Ascending aorta (tissue), 2 donors: ENCODE measurements around the gene UBR3. TPM values are rescaled to one million over a fixed set of nuclear protein-coding genes. Genes with fewer than 3 reads are reported as not detected.
"Not testable (repeated sequence)": the region's sequence is repeated elsewhere in the genome, so short reads cannot be mapped to it uniquely, and the experiment has no call there.

Experiments
- DNase-seq, 2 donors: peaks; one replicate each; pipeline ENCODE4 v3.0.0-alpha.2; 2019; ENCODE audit warnings: low spot score in 2 of 2
- H3K27ac ChIP-seq, 2 donors: fragments of 200-600 bp; sonication (generic); one replicate each; pipeline ENCODE4 v1.5.1; 2016 to 2017; ENCODE audit warnings: mild to moderate bottlenecking in 1 of 2
- H3K27me3 ChIP-seq: fragments of 200-600 bp; sonication (generic); one replicate; pipeline ENCODE4 v1.5.1; 2017
- H3K36me3 ChIP-seq, 2 donors: fragments of 200-600 bp; sonication (generic); one replicate each; pipeline ENCODE4 v1.5.1; 2016
- H3K4me1 ChIP-seq, 2 donors: fragments of 200-600 bp; sonication (generic); one replicate each; pipeline ENCODE4 v1.5.1; 2016 to 2017; ENCODE audit warnings: mild to moderate bottlenecking in 1 of 2
- H3K4me3 ChIP-seq, 2 donors: fragments of 200-600 bp; sonication (generic); one replicate each; pipeline ENCODE4 v1.5.1; 2016 to 2017; ENCODE audit warnings: mild to moderate bottlenecking in 1 of 2
- H3K9me3 ChIP-seq, 2 donors: fragments of 200-600 bp; sonication (generic); one replicate each; pipeline ENCODE4 v1.5.1; 2016
- intact Hi-C: fragments of 100-400 bp; cut with DNase I; formaldehyde crosslinking; loops from one replicate; pipeline ENCODE4 v1.15.1; 2023
- total RNA-seq: library from RNA; depleted of rRNA; stranded (reverse); fragments of >200 nt; gene quantifications from one replicate; pipeline ENCODE4 v1.1.0, GENCODE V29; 2016
- TF ChIP-seq, protein P1 (sequence below), 3 experiments: fragments of 200-600 bp in 2 of 3; fragments of 450-650 bp in 1 of 3; sonication (generic) in 2 of 3; IDR thresholded peaks; one replicate each; pipeline ENCODE4 v1.5.1; 2016 to 2019; ENCODE audit warnings: antibody characterized with exemption in 3 of 3, mild to moderate bottlenecking in 1 of 3, moderate library complexity in 1 of 3

UBR3 gene
- total RNA-seq, 1 donor from 2014 or later = 37.7 TPM

- no peaks in the 10 kb centered on the region for H3K9me3 ChIP-seq
- H3K27ac ChIP-seq = no peak overlapping the region
- H3K4me1 ChIP-seq = no peaks in the 10 kb centered on the region
- H3K27me3 ChIP-seq = no peaks in the 10 kb centered on the region
- intact Hi-C loops = loop anchor here (10.0 kb wide), 1 partner anchor 399 kb away; no protein-coding TSS in a partner anchor
- H3K36me3 ChIP-seq = peaks cover 12 to 22% of the 10 kb centered on the region in 2 donors
- no peak for DNase-seq
- H3K4me3 ChIP-seq = no peak overlapping the region
- TF ChIP-seq, protein P1, sequence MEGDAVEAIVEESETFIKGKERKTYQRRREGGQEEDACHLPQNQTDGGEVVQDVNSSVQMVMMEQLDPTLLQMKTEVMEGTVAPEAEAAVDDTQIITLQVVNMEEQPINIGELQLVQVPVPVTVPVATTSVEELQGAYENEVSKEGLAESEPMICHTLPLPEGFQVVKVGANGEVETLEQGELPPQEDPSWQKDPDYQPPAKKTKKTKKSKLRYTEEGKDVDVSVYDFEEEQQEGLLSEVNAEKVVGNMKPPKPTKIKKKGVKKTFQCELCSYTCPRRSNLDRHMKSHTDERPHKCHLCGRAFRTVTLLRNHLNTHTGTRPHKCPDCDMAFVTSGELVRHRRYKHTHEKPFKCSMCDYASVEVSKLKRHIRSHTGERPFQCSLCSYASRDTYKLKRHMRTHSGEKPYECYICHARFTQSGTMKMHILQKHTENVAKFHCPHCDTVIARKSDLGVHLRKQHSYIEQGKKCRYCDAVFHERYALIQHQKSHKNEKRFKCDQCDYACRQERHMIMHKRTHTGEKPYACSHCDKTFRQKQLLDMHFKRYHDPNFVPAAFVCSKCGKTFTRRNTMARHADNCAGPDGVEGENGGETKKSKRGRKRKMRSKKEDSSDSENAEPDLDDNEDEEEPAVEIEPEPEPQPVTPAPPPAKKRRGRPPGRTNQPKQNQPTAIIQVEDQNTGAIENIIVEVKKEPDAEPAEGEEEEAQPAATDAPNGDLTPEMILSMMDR (IDR thresholded peaks at IDR 0.05) = no peak
Observed at GRCh38 chr2:169923977-169924376, 96.7 kb downstream of the UBR3 start.

DNA sequence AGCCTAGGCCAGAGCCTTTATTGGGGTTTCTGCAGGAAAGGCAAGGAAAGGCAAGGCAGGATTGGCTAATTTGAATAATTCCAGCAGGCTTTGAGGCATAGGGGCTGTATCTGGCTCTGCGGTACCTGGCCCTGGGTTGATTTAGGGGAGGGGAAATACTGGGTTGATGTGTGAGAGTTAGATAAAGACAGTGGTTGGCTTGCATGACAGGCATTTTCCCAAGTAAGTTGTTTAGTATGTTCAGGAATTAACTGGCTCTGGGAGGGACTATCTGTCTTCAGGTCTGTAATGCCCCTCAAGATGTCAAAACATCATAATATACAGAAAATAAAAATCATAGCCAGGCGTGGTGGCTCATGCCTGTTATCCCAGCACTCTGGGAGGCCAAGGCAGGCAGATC lies 98.7 kb downstream of the UBR3 start:
- no peaks in the 10 kb centered on the region for H3K27me3 ChIP-seq
- TF ChIP-seq, protein P1 (IDR thresholded peaks at IDR 0.05) = no peak
- intact Hi-C loops = loop anchor here (10.0 kb wide), 1 partner anchor 401 kb away; no protein-coding TSS in a partner anchor

GRCh38 chr2:169928463-169928864 lies 101.2 kb downstream of the UBR3 start:
- Histone ChIP-seq H3K4me3 (no peak overlapping the region), H3K27ac (no peak overlapping the region), H3K27me3 (no peaks in the 10 kb centered on the region), H3K9me3 (no peaks in the 10 kb centered on the region), H3K4me1 (no peaks in the 10 kb centered on the region), H3K36me3 (peaks cover 18 to 26% of the 10 kb centered on the region in 2 donors)
- TF ChIP-seq, protein P1 (IDR thresholded peaks at IDR 0.05) = peak; percentile 48 to 71 (median 53)
- no peak for DNase-seq
- intact Hi-C loops = loop anchor here (2.0 to 10.0 kb wide), 2 partner anchors 104 to 404 kb away; partner anchors contain the start of gene METTL5

More for the DNA sequence above, 98.7 kb downstream of the UBR3 start:
- no peak overlapping the region for H3K4me3 ChIP-seq
- no peak for DNase-seq
- no peak overlapping the region for H3K27ac ChIP-seq
- no peaks in the 10 kb centered on the region for H3K9me3 ChIP-seq
- peaks cover 18 to 25% of the 10 kb centered on the region in 2 donors for H3K36me3 ChIP-seq
- H3K4me1 ChIP-seq = no peaks in the 10 kb centered on the region

GRCh38 chr2:169933124-169933711 lies 106.0 kb downstream of the UBR3 start:
- H3K4me3 ChIP-seq = no peak overlapping the region
- H3K27ac ChIP-seq = no peak overlapping the region
- H3K27me3 ChIP-seq = no peaks in the 10 kb centered on the region

DNA sequence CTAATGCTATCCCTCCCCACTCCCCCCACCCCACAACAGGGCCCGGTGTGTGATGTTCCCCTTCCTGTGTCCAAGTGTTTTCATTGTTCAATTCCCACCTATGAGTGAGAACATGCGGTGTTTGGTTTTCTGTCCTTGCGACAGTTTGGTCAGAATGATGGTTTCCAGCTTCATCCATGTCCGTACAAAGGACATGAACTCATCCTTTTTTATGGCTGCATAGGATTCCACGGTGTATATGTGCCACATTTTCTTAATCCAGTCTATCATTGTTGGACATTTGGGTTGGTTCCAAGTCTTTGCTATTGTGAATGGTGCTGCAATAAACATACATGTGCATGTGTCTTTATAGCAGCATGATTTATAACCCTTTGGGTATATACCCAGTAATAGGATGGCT lies 109.4 kb downstream of the UBR3 start:
- H3K27me3 ChIP-seq, H3K9me3 ChIP-seq, intact Hi-C loops, H3K36me3 ChIP-seq, H3K27ac ChIP-seq, H3K4me1 ChIP-seq, H3K4me3 ChIP-seq, DNase-seq: not testable (repeated sequence)

More at GRCh38 chr2:169933124-169933711, 106.0 kb downstream of the UBR3 start:
- intact Hi-C loops = no loop called here
- TF ChIP-seq, protein P1 (IDR thresholded peaks at IDR 0.05) = peak; percentile 15 to 61 (median 36)
- H3K36me3 ChIP-seq = peaks cover 6 to 13% of the 10 kb centered on the region in 2 donors
- no peaks in the 10 kb centered on the region for H3K4me1 ChIP-seq
- no peaks in the 10 kb centered on the region for H3K9me3 ChIP-seq
- no peak for DNase-seq

DNA sequence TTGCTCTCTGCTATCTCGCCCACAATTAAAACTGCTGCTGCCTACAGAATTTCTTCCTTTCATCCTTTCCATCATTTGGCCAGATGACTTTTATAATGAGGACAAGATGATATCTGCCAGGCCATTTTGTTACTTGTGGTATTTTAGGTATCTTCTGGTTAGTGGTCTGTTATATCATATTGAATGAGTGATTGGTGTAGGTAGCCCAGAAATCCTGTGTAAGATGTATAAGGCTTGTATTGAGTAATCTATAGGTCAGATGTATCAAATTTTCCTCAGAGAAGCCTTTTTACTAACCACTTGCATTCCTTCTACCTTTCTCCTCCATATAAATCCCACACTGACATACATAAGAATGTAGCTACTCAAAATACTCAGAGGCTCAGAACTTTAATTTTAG lies 118.3 kb downstream of the UBR3 start:
- TF ChIP-seq, protein P1 (IDR thresholded peaks at IDR 0.05) = no peak
- intact Hi-C loops = no loop called here
- H3K36me3 ChIP-seq = peaks cover 10 to 28% of the 10 kb centered on the region in 2 donors

More for the DNA sequence above, 118.3 kb downstream of the UBR3 start:
- Histone ChIP-seq H3K4me1 (no peaks in the 10 kb centered on the region), H3K4me3 (no peak overlapping the region), H3K27ac (no peak overlapping the region), H3K9me3 (no peaks in the 10 kb centered on the region), H3K27me3 (no peaks in the 10 kb centered on the region)
- DNase-seq = no peak
